GM12878 (cell line): ENCODE results near the gene RNF7.

Source experiments
- GABPA ChIP-seq: IDR thresholded peaks from 2 replicates; pipeline ENCODE4 v1.6.1; 2014; ENCODE audit warnings: antibody characterized with exemption, low read depth, mild to moderate bottlenecking, inconsistent platforms
- NRF1 ChIP-seq: conservative IDR thresholded peaks from 2 replicates; pipeline ENCODE4 v1.6.1; 2011; ENCODE audit warnings: mild to moderate bottlenecking, low read depth, low read length, improper control_type of control experiment
- PML ChIP-seq: IDR thresholded peaks from 2 replicates; pipeline ENCODE4 v1.6.1; 2012; ENCODE audit warnings: low read length, inconsistent platforms
- POLR2AphosphoS2 ChIP-seq: IDR thresholded peaks from 2 replicates; pipeline ENCODE4 v1.6.1; 2011; ENCODE audit warnings: low read depth, mild to moderate bottlenecking, low read length, improper control_type of control experiment, moderate library complexity
- POLR2AphosphoS5 ChIP-seq: IDR thresholded peaks from 2 replicates; pipeline ENCODE4 v1.6.1; 2011; ENCODE audit warnings: mild to moderate bottlenecking, low read length, inconsistent platforms
- RCOR1 ChIP-seq: conservative IDR thresholded peaks from 2 replicates; pipeline ENCODE4 v1.6.1; 2012; ENCODE audit warnings: low read depth, low read length, improper control_type of control experiment
- RELA ChIP-seq: fragments of 450-650 bp; IDR thresholded peaks from 2 replicates; pipeline ENCODE4 v1.8.0; 2014; ENCODE audit warnings: borderline replicate concordance; ENCODE audit not compliant: partially characterized antibody
- TF ChIP-seq, protein P1 (sequence below), 3 experiments: IDR thresholded peaks in 2 of 3; conservative IDR thresholded peaks in 1 of 3; 2 replicates each; pipeline ENCODE4 v1.5.1; 2011; ENCODE audit warnings: low read depth in 3 of 3, low read length in 3 of 3, mild to moderate bottlenecking in 3 of 3, control low read depth in 2 of 3, moderate library complexity in 2 of 3, inconsistent platforms in 1 of 3, mixed read lengths in 1 of 3; ENCODE audit not compliant: control insufficient read depth in 2 of 3, insufficient read depth in 1 of 3; ENCODE audit errors: extremely low read depth in 1 of 3

DNA sequence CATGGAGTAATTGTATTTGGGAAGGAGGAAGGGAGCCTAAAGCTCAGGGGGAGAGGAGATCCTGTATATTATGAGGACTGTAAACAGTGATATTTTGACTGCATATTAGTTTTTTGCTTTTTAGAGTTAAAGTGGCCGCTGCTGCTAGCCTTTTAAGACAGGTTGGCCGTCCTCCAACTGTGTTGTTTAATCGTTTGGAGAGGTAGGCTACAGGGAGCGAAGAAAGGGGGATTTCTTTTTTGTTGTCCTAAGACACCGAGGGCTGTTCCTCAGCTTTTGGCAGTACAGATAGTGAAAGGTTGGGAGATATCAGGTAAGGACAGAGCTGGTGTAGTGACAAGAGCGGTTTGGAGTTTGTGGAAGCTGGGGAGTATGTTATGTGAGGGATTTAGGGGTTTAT lies 38.2 kb upstream of the RNF7 start:
- no peak for TF ChIP-seq GABPA
- no peak for TF ChIP-seq POLR2AphosphoS5
- no peak for TF ChIP-seq RELA
- TF ChIP-seq, protein P1, sequence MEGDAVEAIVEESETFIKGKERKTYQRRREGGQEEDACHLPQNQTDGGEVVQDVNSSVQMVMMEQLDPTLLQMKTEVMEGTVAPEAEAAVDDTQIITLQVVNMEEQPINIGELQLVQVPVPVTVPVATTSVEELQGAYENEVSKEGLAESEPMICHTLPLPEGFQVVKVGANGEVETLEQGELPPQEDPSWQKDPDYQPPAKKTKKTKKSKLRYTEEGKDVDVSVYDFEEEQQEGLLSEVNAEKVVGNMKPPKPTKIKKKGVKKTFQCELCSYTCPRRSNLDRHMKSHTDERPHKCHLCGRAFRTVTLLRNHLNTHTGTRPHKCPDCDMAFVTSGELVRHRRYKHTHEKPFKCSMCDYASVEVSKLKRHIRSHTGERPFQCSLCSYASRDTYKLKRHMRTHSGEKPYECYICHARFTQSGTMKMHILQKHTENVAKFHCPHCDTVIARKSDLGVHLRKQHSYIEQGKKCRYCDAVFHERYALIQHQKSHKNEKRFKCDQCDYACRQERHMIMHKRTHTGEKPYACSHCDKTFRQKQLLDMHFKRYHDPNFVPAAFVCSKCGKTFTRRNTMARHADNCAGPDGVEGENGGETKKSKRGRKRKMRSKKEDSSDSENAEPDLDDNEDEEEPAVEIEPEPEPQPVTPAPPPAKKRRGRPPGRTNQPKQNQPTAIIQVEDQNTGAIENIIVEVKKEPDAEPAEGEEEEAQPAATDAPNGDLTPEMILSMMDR (IDR thresholded peaks at IDR 0.05 in 2 of 3, conservative IDR thresholded peaks at IDR 0.05 in 1 of 3; ENCODE audit: control insufficient read depth in 2 of 3, extremely low read depth in 1 of 3, insufficient read depth in 1 of 3, low read depth in 3 of 3, low read length in 3 of 3): no peak
- no peak for TF ChIP-seq NRF1
- TF ChIP-seq RCOR1: no peak
- TF ChIP-seq PML: no peak
- TF ChIP-seq POLR2AphosphoS2: no peak
